Astrocyte (in vitro differentiated cells and primary cell): ENCODE measurements around the gene CNPY2. TPM values are rescaled to one million over a fixed set of nuclear protein-coding genes. Genes with fewer than 3 reads are reported as not detected.

Source experiments
- total RNA-seq: library from RNA; stranded (reverse); gene quantifications from 2 replicates; pipeline ENCODE4 v1.2.1, GENCODE V29; 2021

CNPY2 gene
- total RNA-seq, 1 donor from 2014 or later = 187 TPM

Other genes with a start within 250 kb of the CNPY2 start
- 2.6 and 3.8 TPM in 2 replicates for gene ERBB3, start 235.8 kb downstream of the CNPY2 start, total RNA-seq
- gene PA2G4, start 211.4 kb downstream of the CNPY2 start, total RNA-seq = 124 and 130 TPM in 2 replicates
- 3,078 and 3,088 TPM in 2 replicates for gene RPL41, start 199.4 kb downstream of the CNPY2 start, total RNA-seq
- gene ZC3H10, start 197.7 kb downstream of the CNPY2 start, total RNA-seq = 4.1 and 4.2 TPM in 2 replicates
- 138 and 142 TPM in 2 replicates for gene ESYT1, start 187.7 kb downstream of the CNPY2 start, total RNA-seq
- 110 and 118 TPM in 2 replicates for gene MYL6B, start 163.4 kb downstream of the CNPY2 start, total RNA-seq
- gene MYL6, start 157.6 kb downstream of the CNPY2 start, total RNA-seq = 2,485 and 2,685 TPM in 2 replicates
- gene SMARCC2, start 126.5 kb downstream of the CNPY2 start, total RNA-seq = 57.5 and 57.6 TPM in 2 replicates
- 85.8 and 85.9 TPM in 2 replicates for gene RNF41, start 94.1 kb downstream of the CNPY2 start, total RNA-seq
- 29.1 and 29.9 TPM in 2 replicates for gene NABP2, start 91.6 kb downstream of the CNPY2 start, total RNA-seq
- 0.39 TPM in 1 of 2 replicates, not detected in the other for gene SLC39A5, start 85.9 kb downstream of the CNPY2 start, total RNA-seq
- 98.4 and 105 TPM in 2 replicates for gene ANKRD52, start 57.6 kb downstream of the CNPY2 start, total RNA-seq
- 6.7 and 9.3 TPM in 2 replicates for gene COQ10A, start 49.0 kb downstream of the CNPY2 start, total RNA-seq
- gene CS, start 15.7 kb downstream of the CNPY2 start, total RNA-seq = 171 and 212 TPM in 2 replicates
- gene PAN2, start 18.0 kb upstream of the CNPY2 start, total RNA-seq = 10.1 and 15.4 TPM in 2 replicates
- 0.32 TPM in 1 of 2 replicates, not detected in the other for gene IL23A, start 22.9 kb upstream of the CNPY2 start, total RNA-seq
- 257 and 291 TPM in 2 replicates for gene STAT2, start 44.1 kb upstream of the CNPY2 start, total RNA-seq
- not detected in 2 replicates for gene APOF, start 46.9 kb upstream of the CNPY2 start, total RNA-seq
- gene TIMELESS, start 133.4 kb upstream of the CNPY2 start, total RNA-seq = 7.3 and 8.5 TPM in 2 replicates
- gene MIP, start 138.7 kb upstream of the CNPY2 start, total RNA-seq = not detected in 2 replicates
- gene SPRYD4, start 152.6 kb upstream of the CNPY2 start, total RNA-seq = 1.6 and 2.0 TPM in 2 replicates
- 0.94 and 1.1 TPM in 2 replicates for gene GLS2, start 172.2 kb upstream of the CNPY2 start, total RNA-seq
- 88.3 and 111 TPM in 2 replicates for gene RBMS2, start 205.8 kb upstream of the CNPY2 start, total RNA-seq